Measurements from ENCODE around the gene TM7SF2. TPM values are rescaled to one million over a fixed set of nuclear protein-coding genes. Genes with fewer than 3 reads are reported as not detected.

Gene TM7SF2
- total and polyA plus RNA-seq, 2 of the 13 experiments (the other 11 are each of a cell fraction or from before 2014, with no cell fraction given), result 56.0 to 66.9 TPM

DNA sequence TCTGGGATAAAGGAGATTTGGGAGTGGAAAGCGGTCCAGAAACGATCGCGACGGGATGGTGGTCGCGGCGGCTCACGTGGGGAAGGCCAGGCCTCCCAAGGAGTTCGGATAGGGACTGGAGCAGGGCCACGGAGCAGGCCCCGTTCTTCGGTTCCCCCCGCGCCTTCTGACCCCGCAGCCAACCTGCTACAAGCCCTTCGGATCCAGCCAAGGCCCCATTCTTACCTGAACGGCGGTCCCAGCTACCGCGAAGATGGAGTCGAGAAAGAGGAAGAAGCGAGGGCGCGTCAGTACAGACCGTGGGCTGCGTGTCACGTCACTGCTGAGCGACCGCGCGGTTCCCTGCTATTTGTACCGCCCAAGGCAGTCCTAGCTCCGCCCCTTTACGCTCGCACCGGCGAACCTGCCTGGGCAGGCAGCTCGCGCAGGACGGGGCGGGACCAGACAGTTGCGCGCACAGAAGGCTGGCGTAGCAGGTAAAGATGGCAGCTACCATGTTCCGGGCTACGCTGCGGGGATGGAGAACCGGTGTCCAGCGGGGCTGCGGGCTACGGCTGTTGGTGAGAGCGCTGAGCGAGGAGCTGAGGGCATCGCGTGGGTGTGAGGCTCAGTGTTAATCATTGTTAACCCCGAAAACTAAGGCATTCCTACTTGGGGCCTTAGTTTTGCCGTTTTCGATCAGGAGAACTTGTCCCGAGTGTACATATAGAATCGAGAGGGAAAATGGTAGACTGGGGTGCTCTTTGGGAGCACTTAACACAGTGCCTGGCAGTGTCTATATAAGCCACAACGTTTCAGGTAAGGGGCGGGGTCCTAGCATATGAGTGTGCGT is 10.4 kb downstream of the TM7SF2 start, which contains the start of the genes FAU and MRPL49 (continued):
- TF ChIP-seq, protein P1, sequence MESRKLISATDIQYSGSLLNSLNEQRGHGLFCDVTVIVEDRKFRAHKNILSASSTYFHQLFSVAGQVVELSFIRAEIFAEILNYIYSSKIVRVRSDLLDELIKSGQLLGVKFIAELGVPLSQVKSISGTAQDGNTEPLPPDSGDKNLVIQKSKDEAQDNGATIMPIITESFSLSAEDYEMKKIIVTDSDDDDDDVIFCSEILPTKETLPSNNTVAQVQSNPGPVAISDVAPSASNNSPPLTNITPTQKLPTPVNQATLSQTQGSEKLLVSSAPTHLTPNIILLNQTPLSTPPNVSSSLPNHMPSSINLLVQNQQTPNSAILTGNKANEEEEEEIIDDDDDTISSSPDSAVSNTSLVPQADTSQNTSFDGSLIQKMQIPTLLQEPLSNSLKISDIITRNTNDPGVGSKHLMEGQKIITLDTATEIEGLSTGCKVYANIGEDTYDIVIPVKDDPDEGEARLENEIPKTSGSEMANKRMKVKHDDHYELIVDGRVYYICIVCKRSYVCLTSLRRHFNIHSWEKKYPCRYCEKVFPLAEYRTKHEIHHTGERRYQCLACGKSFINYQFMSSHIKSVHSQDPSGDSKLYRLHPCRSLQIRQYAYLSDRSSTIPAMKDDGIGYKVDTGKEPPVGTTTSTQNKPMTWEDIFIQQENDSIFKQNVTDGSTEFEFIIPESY (CRISPR knock-in tag; IDR thresholded peaks at IDR 0.05), result no peak
- TF ChIP-seq ATF7 (IDR thresholded peaks at IDR 0.05), result no peak
- TF ChIP-seq ATF7 (CRISPR knock-in tag; IDR thresholded peaks at IDR 0.05), result 0 out of 2 replicates have a peak, but pooled peaks have one; percentile 20
- TF ChIP-seq, protein P2, sequence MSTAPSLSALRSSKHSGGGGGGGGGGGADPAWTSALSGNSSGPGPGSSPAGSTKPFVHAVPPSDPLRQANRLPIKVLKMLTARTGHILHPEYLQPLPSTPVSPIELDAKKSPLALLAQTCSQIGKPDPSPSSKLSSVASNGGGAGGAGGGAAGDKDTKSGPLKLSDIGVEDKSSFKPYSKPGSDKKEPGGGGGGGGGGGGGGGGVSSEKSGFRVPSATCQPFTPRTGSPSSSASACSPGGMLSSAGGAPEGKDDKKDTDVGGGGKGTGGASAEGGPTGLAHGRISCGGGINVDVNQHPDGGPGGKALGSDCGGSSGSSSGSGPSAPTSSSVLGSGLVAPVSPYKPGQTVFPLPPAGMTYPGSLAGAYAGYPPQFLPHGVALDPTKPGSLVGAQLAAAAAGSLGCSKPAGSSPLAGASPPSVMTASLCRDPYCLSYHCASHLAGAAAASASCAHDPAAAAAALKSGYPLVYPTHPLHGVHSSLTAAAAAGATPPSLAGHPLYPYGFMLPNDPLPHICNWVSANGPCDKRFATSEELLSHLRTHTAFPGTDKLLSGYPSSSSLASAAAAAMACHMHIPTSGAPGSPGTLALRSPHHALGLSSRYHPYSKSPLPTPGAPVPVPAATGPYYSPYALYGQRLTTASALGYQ (CRISPR knock-in tag; IDR thresholded peaks at IDR 0.05), result 0 out of 2 replicates have a peak, but pooled peaks have one; percentile 7
- TF ChIP-seq ZNF460 (CRISPR knock-in tag; IDR thresholded peaks at IDR 0.05; ENCODE audit: borderline replicate concordance), result no peak
- TF ChIP-seq, protein P3, sequence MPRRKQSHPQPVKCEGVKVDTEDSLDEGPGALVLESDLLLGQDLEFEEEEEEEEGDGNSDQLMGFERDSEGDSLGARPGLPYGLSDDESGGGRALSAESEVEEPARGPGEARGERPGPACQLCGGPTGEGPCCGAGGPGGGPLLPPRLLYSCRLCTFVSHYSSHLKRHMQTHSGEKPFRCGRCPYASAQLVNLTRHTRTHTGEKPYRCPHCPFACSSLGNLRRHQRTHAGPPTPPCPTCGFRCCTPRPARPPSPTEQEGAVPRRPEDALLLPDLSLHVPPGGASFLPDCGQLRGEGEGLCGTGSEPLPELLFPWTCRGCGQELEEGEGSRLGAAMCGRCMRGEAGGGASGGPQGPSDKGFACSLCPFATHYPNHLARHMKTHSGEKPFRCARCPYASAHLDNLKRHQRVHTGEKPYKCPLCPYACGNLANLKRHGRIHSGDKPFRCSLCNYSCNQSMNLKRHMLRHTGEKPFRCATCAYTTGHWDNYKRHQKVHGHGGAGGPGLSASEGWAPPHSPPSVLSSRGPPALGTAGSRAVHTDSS (CRISPR knock-in tag; conservative IDR thresholded peaks at IDR 0.05), result no peak
- TF ChIP-seq ATAD3A (CRISPR knock-in tag; IDR thresholded peaks at IDR 0.05), result no peak
- TF ChIP-seq ZNF792 (CRISPR knock-in tag; IDR thresholded peaks at IDR 0.05), result no peak
- TF ChIP-seq MIXL1 (CRISPR knock-in tag; IDR thresholded peaks at IDR 0.05), result peak; percentile 41; the same call in 1 of the 2 replicates
- no peak for TF ChIP-seq SRSF4 (IDR thresholded peaks at IDR 0.05; ENCODE audit: low read depth, low read length, poor library complexity, severe bottlenecking)
- TF ChIP-seq, protein P4, sequence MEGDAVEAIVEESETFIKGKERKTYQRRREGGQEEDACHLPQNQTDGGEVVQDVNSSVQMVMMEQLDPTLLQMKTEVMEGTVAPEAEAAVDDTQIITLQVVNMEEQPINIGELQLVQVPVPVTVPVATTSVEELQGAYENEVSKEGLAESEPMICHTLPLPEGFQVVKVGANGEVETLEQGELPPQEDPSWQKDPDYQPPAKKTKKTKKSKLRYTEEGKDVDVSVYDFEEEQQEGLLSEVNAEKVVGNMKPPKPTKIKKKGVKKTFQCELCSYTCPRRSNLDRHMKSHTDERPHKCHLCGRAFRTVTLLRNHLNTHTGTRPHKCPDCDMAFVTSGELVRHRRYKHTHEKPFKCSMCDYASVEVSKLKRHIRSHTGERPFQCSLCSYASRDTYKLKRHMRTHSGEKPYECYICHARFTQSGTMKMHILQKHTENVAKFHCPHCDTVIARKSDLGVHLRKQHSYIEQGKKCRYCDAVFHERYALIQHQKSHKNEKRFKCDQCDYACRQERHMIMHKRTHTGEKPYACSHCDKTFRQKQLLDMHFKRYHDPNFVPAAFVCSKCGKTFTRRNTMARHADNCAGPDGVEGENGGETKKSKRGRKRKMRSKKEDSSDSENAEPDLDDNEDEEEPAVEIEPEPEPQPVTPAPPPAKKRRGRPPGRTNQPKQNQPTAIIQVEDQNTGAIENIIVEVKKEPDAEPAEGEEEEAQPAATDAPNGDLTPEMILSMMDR (CRISPR knock-in tag; IDR thresholded peaks at IDR 0.05), result peak; percentile 38
- no peak for TF ChIP-seq ZNF225 (CRISPR knock-in tag; IDR thresholded peaks at IDR 0.05)
- TF ChIP-seq RBFOX2 (IDR thresholded peaks at IDR 0.05; ENCODE audit: low read depth, low read length), result peak; percentile 97
- TF ChIP-seq, protein P5, sequence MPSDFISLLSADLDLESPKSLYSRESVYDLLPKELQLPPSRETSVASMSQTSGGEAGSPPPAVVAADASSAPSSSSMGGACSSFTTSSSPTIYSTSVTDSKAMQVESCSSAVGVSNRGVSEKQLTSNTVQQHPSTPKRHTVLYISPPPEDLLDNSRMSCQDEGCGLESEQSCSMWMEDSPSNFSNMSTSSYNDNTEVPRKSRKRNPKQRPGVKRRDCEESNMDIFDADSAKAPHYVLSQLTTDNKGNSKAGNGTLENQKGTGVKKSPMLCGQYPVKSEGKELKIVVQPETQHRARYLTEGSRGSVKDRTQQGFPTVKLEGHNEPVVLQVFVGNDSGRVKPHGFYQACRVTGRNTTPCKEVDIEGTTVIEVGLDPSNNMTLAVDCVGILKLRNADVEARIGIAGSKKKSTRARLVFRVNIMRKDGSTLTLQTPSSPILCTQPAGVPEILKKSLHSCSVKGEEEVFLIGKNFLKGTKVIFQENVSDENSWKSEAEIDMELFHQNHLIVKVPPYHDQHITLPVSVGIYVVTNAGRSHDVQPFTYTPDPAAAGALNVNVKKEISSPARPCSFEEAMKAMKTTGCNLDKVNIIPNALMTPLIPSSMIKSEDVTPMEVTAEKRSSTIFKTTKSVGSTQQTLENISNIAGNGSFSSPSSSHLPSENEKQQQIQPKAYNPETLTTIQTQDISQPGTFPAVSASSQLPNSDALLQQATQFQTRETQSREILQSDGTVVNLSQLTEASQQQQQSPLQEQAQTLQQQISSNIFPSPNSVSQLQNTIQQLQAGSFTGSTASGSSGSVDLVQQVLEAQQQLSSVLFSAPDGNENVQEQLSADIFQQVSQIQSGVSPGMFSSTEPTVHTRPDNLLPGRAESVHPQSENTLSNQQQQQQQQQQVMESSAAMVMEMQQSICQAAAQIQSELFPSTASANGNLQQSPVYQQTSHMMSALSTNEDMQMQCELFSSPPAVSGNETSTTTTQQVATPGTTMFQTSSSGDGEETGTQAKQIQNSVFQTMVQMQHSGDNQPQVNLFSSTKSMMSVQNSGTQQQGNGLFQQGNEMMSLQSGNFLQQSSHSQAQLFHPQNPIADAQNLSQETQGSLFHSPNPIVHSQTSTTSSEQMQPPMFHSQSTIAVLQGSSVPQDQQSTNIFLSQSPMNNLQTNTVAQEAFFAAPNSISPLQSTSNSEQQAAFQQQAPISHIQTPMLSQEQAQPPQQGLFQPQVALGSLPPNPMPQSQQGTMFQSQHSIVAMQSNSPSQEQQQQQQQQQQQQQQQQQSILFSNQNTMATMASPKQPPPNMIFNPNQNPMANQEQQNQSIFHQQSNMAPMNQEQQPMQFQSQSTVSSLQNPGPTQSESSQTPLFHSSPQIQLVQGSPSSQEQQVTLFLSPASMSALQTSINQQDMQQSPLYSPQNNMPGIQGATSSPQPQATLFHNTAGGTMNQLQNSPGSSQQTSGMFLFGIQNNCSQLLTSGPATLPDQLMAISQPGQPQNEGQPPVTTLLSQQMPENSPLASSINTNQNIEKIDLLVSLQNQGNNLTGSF (CRISPR knock-in tag; IDR thresholded peaks at IDR 0.05), result no peak
- TF ChIP-seq BRCA1 (CRISPR knock-in tag; IDR thresholded peaks at IDR 0.05), result no peak
- TF ChIP-seq, protein P6, sequence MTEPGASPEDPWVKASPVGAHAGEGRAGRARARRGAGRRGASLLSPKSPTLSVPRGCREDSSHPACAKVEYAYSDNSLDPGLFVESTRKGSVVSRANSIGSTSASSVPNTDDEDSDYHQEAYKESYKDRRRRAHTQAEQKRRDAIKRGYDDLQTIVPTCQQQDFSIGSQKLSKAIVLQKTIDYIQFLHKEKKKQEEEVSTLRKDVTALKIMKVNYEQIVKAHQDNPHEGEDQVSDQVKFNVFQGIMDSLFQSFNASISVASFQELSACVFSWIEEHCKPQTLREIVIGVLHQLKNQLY (CRISPR knock-in tag; IDR thresholded peaks at IDR 0.05), result no peak

All from HepG2 (cell line).